Fibroblast of lung (primary cell): ENCODE data around the gene PABPN1. TPM values are rescaled to one million over a fixed set of nuclear protein-coding genes. Genes with fewer than 3 reads are reported as not detected.

Experiments used
- DNase-seq, 2 donors: peaks; one replicate each; pipeline versions ENCODE4 v3.0.0 to v3.0.0-alpha.2; 2010; ENCODE audit warnings: low read depth in 2 of 2
- H2AFZ ChIP-seq: 2 replicates; pipeline ENCODE4 v1.5.1; 2012; ENCODE audit warnings: low read length, control low read depth, inconsistent platforms
- H3K27ac ChIP-seq: 2 replicates; pipeline ENCODE4 v1.5.1; 2011; ENCODE audit warnings: low read length, control low read depth; ENCODE audit not compliant: insufficient read depth
- H3K27me3 ChIP-seq: 2 replicates; pipeline ENCODE4 v1.5.1; 2011; ENCODE audit warnings: mild to moderate bottlenecking, low read length; ENCODE audit not compliant: control insufficient read depth, insufficient read depth
- H3K36me3 ChIP-seq: 2 replicates; pipeline ENCODE4 v1.5.1; 2011; ENCODE audit warnings: low read length; ENCODE audit not compliant: control insufficient read depth, insufficient read depth
- H3K4me1 ChIP-seq: 2 replicates; pipeline ENCODE4 v1.5.1; 2011; ENCODE audit warnings: low read length; ENCODE audit not compliant: control insufficient read depth, insufficient read depth; ENCODE audit errors: extremely low read depth
- H3K4me2 ChIP-seq: 2 replicates; pipeline ENCODE4 v1.5.1; 2011; ENCODE audit warnings: low read length, control low read depth; ENCODE audit not compliant: insufficient read depth; ENCODE audit errors: extremely low read depth
- H3K4me3 ChIP-seq, 4 experiments: fragments of 200-600 bp in 1 of 4; sonication (generic) in 1 of 4; replicated peaks in 1 of 4; 2 replicates each; pipeline ENCODE4 v1.5.1; 2011 to 2016; ENCODE audit warnings: low read length in 4 of 4, low read depth in 3 of 4, mild to moderate bottlenecking in 3 of 4, control low read depth in 2 of 4, inconsistent platforms in 1 of 4, mixed read lengths in 1 of 4; ENCODE audit not compliant: insufficient read depth in 1 of 4; ENCODE audit errors: control extremely low read depth in 1 of 4
- H3K79me2 ChIP-seq: 2 replicates; pipeline ENCODE4 v1.5.1; 2012; ENCODE audit warnings: mild to moderate bottlenecking, low read length, inconsistent platforms; ENCODE audit not compliant: control insufficient read depth, insufficient read depth
- H3K9ac ChIP-seq: 2 replicates; pipeline ENCODE4 v1.5.1; 2011; ENCODE audit warnings: mild to moderate bottlenecking, low read length, control low read depth; ENCODE audit not compliant: insufficient read depth
- H3K9me3 ChIP-seq: 2 replicates; pipeline ENCODE4 v1.5.1; 2012; ENCODE audit warnings: low read depth, low read length; ENCODE audit not compliant: control insufficient read depth, insufficient read depth
- H4K20me1 ChIP-seq: 2 replicates; pipeline ENCODE4 v1.5.1; 2011; ENCODE audit warnings: low read length; ENCODE audit not compliant: control insufficient read depth, insufficient read depth; ENCODE audit errors: extremely low read depth
- CTCF ChIP-seq, 2 donors: IDR thresholded peaks in 1 of 2; conservative IDR thresholded peaks in 1 of 2; 1 replicate in 1 of 2; 2 replicates in 1 of 2; pipeline ENCODE4 v1.5.1; 2011 to 2012; ENCODE audit warnings: low read length in 2 of 2, control low read depth in 1 of 2, inconsistent platforms in 1 of 2, low read depth in 1 of 2, mild to moderate bottlenecking in 1 of 2
- EZH2 ChIP-seq: IDR thresholded peaks from 2 replicates; pipeline ENCODE4 v1.5.1; 2012; ENCODE audit warnings: low read length, control low read depth, mild to moderate bottlenecking; ENCODE audit errors: missing control alignments
- polyA plus RNA-seq, 2 donors: library from polyadenylated mRNA; depleted of rRNA in 1 of 2; stranded (reverse) in 1 of 2; unstranded in 1 of 2; fragments of >200 nt; gene quantifications; 2 replicates each; pipeline ENCODE4 v1.2.1, GENCODE V29; 2011 to 2012; ENCODE audit warnings: missing spikeins in 1 of 2
- total RNA-seq: library from RNA; depleted of rRNA; stranded (reverse); fragments of >200 nt; gene quantifications from 2 replicates; pipeline ENCODE4 v1.2.1, GENCODE V29; 2014

Gene PABPN1
- total and polyA plus RNA-seq, 2 donors (not counting 1 experiment from before 2014, with no cell fraction given), result 73.2 to 152 TPM

GRCh38 chr14:23364164-23365035 is 43.1 kb downstream of the PABPN1 start:
- no peaks in the 10 kb centered on the region for H3K36me3 ChIP-seq
- peaks cover 20% of the 10 kb centered on the region for H3K27me3 ChIP-seq
- no peaks in the 10 kb centered on the region for H3K79me2 ChIP-seq
- H3K27ac ChIP-seq, result peak overlapping the region; percentile 62
- H3K4me3 ChIP-seq, result peak overlapping the region; percentile 17 to 69 (median 46)
- H4K20me1 ChIP-seq, result no peaks in the 10 kb centered on the region
- H2AFZ ChIP-seq, result peak overlapping the region; percentile 10
- H3K9ac ChIP-seq, result peak overlapping the region; percentile 48
- H3K9me3 ChIP-seq, result no peaks in the 10 kb centered on the region
- no peak for TF ChIP-seq EZH2
- no peak for TF ChIP-seq CTCF (conservative IDR thresholded peaks at IDR 0.05 in 1 of 2, IDR thresholded peaks at IDR 0.05 in 1 of 2; ENCODE audit: low read depth in 1 of 2, low read length in 2 of 2)
- H3K4me1 ChIP-seq, result no peaks in the 10 kb centered on the region
- peak overlapping the region; percentile 58 for H3K4me2 ChIP-seq
- DNase-seq, result peak; percentile 11 to 13

GRCh38 chr14:23365036-23365731 is 43.9 kb downstream of the PABPN1 start, which contains the start of gene EFS:
Gene EFS (minus strand): TSS chr14:23365172. CDS start chr14:23365025, 147 bp downstream.
- peak within 1 kb of the TSS; percentile 48 for H3K9ac ChIP-seq
- peak within 1 kb of the TSS; percentile 58 for H3K4me2 ChIP-seq
- no peaks in the 10 kb centered on the region for H3K79me2 ChIP-seq
- no peaks in the 10 kb centered on the region for H3K9me3 ChIP-seq
- no peak for TF ChIP-seq CTCF (conservative IDR thresholded peaks at IDR 0.05 in 1 of 2, IDR thresholded peaks at IDR 0.05 in 1 of 2; ENCODE audit: low read depth in 1 of 2, low read length in 2 of 2)
- no peaks in the 10 kb centered on the region for H3K4me1 ChIP-seq
- no peaks in the 10 kb centered on the region for H3K36me3 ChIP-seq
- peak within 1 kb of the TSS; percentile 17 to 69 (median 46) for H3K4me3 ChIP-seq
- H3K27me3 ChIP-seq, result peaks cover 20% of the 10 kb centered on the region
- DNase-seq, result peak; percentile 47 to 49
- no peaks in the 10 kb centered on the region for H4K20me1 ChIP-seq
- H3K27ac ChIP-seq, result peak within 1 kb of the TSS; percentile 62
- H2AFZ ChIP-seq, result peak within 1 kb of the TSS; percentile 10

GRCh38 chr14:23365732-23366425 is 44.6 kb downstream of the PABPN1 start:
- Histone ChIP-seq H4K20me1 (no peaks in the 10 kb centered on the region), H3K4me2 (no peak overlapping the region), H3K4me1 (no peaks in the 10 kb centered on the region), H3K9me3 (no peaks in the 10 kb centered on the region), H2AFZ (no peak overlapping the region), H3K36me3 (no peaks in the 10 kb centered on the region), H3K9ac (peak overlapping the region; percentile 8), H3K27me3 (peaks cover 20% of the 10 kb centered on the region), H3K79me2 (no peaks in the 10 kb centered on the region), H3K27ac (peak overlapping the region; percentile 10), H3K4me3 (peak overlapping the region in 2 of 4 experiments; percentile 31 to 62)
- DNase-seq, result peak; percentile 78 to 81
- TF ChIP-seq CTCF (conservative IDR thresholded peaks at IDR 0.05 in 1 of 2, IDR thresholded peaks at IDR 0.05 in 1 of 2; ENCODE audit: low read depth in 1 of 2, low read length in 2 of 2) (no peak), EZH2 (peak; percentile 16)
